ENCODE measurements around the gene SASH1.
"Not testable (repeated sequence)": the region's sequence is repeated elsewhere in the genome, so short reads cannot be mapped to it uniquely, and the experiment has no call there.

Gene SASH1

GRCh38 chr6:148564494-148565035 is 221.9 kb downstream of the SASH1 start:
- DNase-seq, result no peak

GRCh38 chr6:148565321-148565926 is 222.8 kb downstream of the SASH1 start:
- no peak for DNase-seq

- DNase-seq, result no peak
These were observed 223.5 kb downstream of the SASH1 start for GRCh38 chr6:148565930-148566663.

GRCh38 chr6:148566664-148567350 is 224.2 kb downstream of the SASH1 start:
- DNase-seq, result no peak

GRCh38 chr6:148570456-148570855 is 227.8 kb downstream of the SASH1 start:
- DNase-seq, result no peak

GRCh38 chr6:148572676-148573335 is 230.2 kb downstream of the SASH1 start:
- DNase-seq, result no peak

GRCh38 chr6:148573922-148574321 is 231.3 kb downstream of the SASH1 start:
- DNase-seq, result no peak

- DNase-seq, result peak; percentile 72 to 87
These were observed 235.2 kb downstream of the SASH1 start for GRCh38 chr6:148577687-148578488.

- DNase-seq, result no peak
These were observed 235.8 kb downstream of the SASH1 start for GRCh38 chr6:148578489-148578814.

GRCh38 chr6:148578837-148579565 is 236.4 kb downstream of the SASH1 start:
- DNase-seq, result peak in 1 of 2 experiments; percentile 26

GRCh38 chr6:148580442-148580841 is 237.8 kb downstream of the SASH1 start:
- no peak for DNase-seq

- no peak for DNase-seq
These were observed 241.0 kb downstream of the SASH1 start for GRCh38 chr6:148583631-148584030.

GRCh38 chr6:148585641-148586040 is 243.0 kb downstream of the SASH1 start:
- DNase-seq, result not testable (repeated sequence)

- no peak for DNase-seq
These were observed 248.2 kb downstream of the SASH1 start for GRCh38 chr6:148590883-148591282.

- no peak for DNase-seq
These were observed 249.0 kb downstream of the SASH1 start for GRCh38 chr6:148591656-148592055.

GRCh38 chr6:148593130-148593812 is 250.6 kb downstream of the SASH1 start:
- DNase-seq, result no peak

GRCh38 chr6:148593813-148594170 is 251.2 kb downstream of the SASH1 start:
- no peak for DNase-seq

- no peak for DNase-seq
These were observed 252.9 kb downstream of the SASH1 start for GRCh38 chr6:148595550-148595949.

- DNase-seq, result no peak
These were observed 254.3 kb downstream of the SASH1 start for GRCh38 chr6:148596891-148597455.

- no peak for DNase-seq
These were observed 256.1 kb downstream of the SASH1 start for GRCh38 chr6:148598724-148599123.

GRCh38 chr6:148599967-148600426 is 257.4 kb downstream of the SASH1 start:
- no peak for DNase-seq
